GM12874 (cell line): Measurements from ENCODE around the gene XG.

Experiments used
- TF ChIP-seq, protein P1 (sequence below): IDR thresholded peaks from 2 replicates; pipeline ENCODE4 v1.5.1; 2011; ENCODE audit warnings: low read depth, mild to moderate bottlenecking, control low read depth, low read length, moderate library complexity; ENCODE audit not compliant: insufficient read depth

Gene XG

DNA sequence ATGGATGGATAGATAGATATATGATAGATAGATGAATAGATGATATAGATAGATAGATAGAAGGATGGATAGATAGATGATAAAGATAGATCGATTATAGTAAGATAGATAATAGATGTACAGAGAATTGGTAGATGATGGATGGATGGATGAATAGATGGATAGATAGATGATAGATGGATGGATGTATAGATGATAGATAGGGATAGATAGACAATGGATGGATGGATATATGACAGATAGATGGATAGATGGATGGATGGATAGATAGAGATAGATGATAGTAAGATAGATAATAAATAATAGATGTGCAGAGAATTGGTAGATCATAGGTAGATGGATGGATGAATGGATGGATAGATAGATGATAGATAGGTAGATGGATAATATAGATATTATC, 89.1 kb downstream of the XG start:
- TF ChIP-seq, protein P1, sequence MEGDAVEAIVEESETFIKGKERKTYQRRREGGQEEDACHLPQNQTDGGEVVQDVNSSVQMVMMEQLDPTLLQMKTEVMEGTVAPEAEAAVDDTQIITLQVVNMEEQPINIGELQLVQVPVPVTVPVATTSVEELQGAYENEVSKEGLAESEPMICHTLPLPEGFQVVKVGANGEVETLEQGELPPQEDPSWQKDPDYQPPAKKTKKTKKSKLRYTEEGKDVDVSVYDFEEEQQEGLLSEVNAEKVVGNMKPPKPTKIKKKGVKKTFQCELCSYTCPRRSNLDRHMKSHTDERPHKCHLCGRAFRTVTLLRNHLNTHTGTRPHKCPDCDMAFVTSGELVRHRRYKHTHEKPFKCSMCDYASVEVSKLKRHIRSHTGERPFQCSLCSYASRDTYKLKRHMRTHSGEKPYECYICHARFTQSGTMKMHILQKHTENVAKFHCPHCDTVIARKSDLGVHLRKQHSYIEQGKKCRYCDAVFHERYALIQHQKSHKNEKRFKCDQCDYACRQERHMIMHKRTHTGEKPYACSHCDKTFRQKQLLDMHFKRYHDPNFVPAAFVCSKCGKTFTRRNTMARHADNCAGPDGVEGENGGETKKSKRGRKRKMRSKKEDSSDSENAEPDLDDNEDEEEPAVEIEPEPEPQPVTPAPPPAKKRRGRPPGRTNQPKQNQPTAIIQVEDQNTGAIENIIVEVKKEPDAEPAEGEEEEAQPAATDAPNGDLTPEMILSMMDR, result no peak

GRCh38 chrX:2841537-2841936, 89.7 kb downstream of the XG start:
- TF ChIP-seq, protein P1, result no peak

GRCh38 chrX:2846992-2847391, 95.2 kb downstream of the XG start:
- TF ChIP-seq, protein P1, result no peak

DNA sequence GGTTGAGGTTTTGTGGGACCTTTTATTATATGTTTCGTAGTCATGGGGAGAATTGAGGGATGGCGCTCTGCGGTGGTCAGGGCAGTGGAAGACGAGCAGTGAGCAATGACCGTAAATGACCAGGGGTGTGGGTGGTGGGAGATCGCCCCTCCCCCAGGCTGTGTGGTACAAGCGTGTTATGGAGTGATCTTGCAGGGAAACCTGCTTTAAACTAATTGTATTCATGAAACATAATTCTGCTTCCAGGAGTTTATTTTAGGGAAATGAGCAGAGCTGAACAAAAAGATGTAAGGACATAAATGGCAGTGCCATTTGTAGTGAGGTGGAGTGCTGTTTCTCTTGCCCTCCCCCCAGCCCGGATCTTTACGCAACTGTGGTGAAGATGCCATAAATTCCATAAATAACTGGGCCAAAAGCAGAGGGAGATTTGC, 97.0 kb downstream of the XG start:
- TF ChIP-seq, protein P1, result no peak

GRCh38 chrX:2854918-2855317, 103.1 kb downstream of the XG start:
- TF ChIP-seq, protein P1, result no peak

GRCh38 chrX:2855761-2856160, 103.9 kb downstream of the XG start:
- TF ChIP-seq, protein P1, result no peak

DNA sequence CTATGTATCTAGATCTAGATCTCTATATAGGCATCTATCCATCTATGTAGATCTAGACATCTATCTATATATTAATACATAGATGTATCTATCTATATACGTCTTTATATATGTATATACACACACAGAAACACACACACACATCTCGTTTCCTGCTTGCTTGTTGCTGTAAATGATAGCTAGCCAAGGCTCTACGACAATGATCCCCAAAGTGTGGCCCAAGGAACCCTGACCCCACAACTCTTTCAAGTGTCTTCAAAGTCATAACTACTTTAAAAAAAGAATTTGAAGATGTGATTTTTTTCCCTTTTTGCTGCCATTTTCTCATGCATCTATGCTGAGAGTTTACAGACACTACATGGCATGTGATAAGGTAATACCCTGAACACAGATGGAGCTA, 105.7 kb downstream of the XG start:
- TF ChIP-seq, protein P1, result no peak
